ENCODE data around the gene RUNX1.

GRCh38 chr21:35034203-35034926 is 14.7 kb downstream of the RUNX1 start:
- TF ChIP-seq GATA2 (IDR thresholded peaks at IDR 0.05; ENCODE audit: low read depth, low read length) (no peak), GATA3 (IDR thresholded peaks at IDR 0.05; ENCODE audit: low read depth, low read length) (no peak)
